ENCODE results near the gene GTPBP1.

GRCh38 chr22:38761202-38762162 lies 55.7 kb downstream of the GTPBP1 start:
- TF ChIP-seq CTCF (conservative IDR thresholded peaks at IDR 0.05; ENCODE audit: low read depth, low read length) = no peak
- no peak for TF ChIP-seq FOS (IDR thresholded peaks at IDR 0.05; ENCODE audit: low read depth, low read length)
- no peak for TF ChIP-seq POLR2A (IDR thresholded peaks at IDR 0.05; ENCODE audit: low read depth, low read length)
- TF ChIP-seq RAD21 (IDR thresholded peaks at IDR 0.05; ENCODE audit: low read length) = no peak
- no peak for TF ChIP-seq CHD1 (IDR thresholded peaks at IDR 0.05; ENCODE audit: low read depth, low read length)
- no peak for TF ChIP-seq MAFK (IDR thresholded peaks at IDR 0.05; ENCODE audit: low read depth, low read length)
- no peak for TF ChIP-seq MAZ (IDR thresholded peaks at IDR 0.05; ENCODE audit: borderline replicate concordance, low read depth, low read length)
- no peak for TF ChIP-seq ELK1 (IDR thresholded peaks at IDR 0.05; ENCODE audit: borderline replicate concordance, low read depth, low read length)
- TF ChIP-seq RCOR1 (IDR thresholded peaks at IDR 0.05; ENCODE audit: insufficient replicate concordance, low read length) = no peak
- TF ChIP-seq BHLHE40 (IDR thresholded peaks at IDR 0.05; ENCODE audit: low read depth, low read length) = no peak

All from IMR-90 (cell line).